Measurements from ENCODE around the gene RDX.

Gene RDX

GRCh38 chr11:110301032-110301431 is 4.6 kb upstream of the RDX start:
- no peaks in the 10 kb centered on the region for H3K36me3 ChIP-seq (ENCODE audit: insufficient read depth, low read length)
- H3K79me2 ChIP-seq (ENCODE audit: insufficient read depth, low read length), result no peaks in the 10 kb centered on the region
- H3K9me3 ChIP-seq (ENCODE audit: insufficient read depth, low read length, severe bottlenecking), result no peaks in the 10 kb centered on the region
- H3K9ac ChIP-seq (ENCODE audit: low read depth, low read length), result no peak overlapping the region
- H2AFZ ChIP-seq (ENCODE audit: low read depth, low read length), result no peak overlapping the region
- no peak overlapping the region for H3K4me2 ChIP-seq (ENCODE audit: insufficient read depth, low read length)
- peaks cover under 1% of the 10 kb centered on the region; the same call in 1 of the 2 replicates for H3K4me1 ChIP-seq (ENCODE audit: insufficient read depth, low read length)
- H3K27ac ChIP-seq (ENCODE audit: low read length), result no peak overlapping the region
- no peaks in the 10 kb centered on the region for H4K20me1 ChIP-seq (ENCODE audit: insufficient read depth, low read length)
- TF ChIP-seq EZH2 (IDR thresholded peaks at IDR 0.05; ENCODE audit: borderline replicate concordance, low read depth, low read length, severe bottlenecking) (no peak), CTCF (IDR thresholded peaks at IDR 0.05; ENCODE audit: borderline replicate concordance, extremely low read depth, low read length, poor library complexity, severe bottlenecking) (no peak)
- peaks cover 14% of the 10 kb centered on the region for H3K27me3 ChIP-seq (ENCODE audit: insufficient read depth, low read length, poor library complexity)
- ATAC-seq (ENCODE audit: insufficient read depth, low read depth) (no peak), DNase-seq (no peak)
- no peak overlapping the region for H3K4me3 ChIP-seq (ENCODE audit: low read depth in 1 of 2, low read length in 2 of 2)

GRCh38 chr11:110299006-110299785 is 2.8 kb upstream of the RDX start:
- no peak overlapping the region for H3K27ac ChIP-seq (ENCODE audit: low read length)
- TF ChIP-seq CTCF (IDR thresholded peaks at IDR 0.05; ENCODE audit: borderline replicate concordance, extremely low read depth, low read length, poor library complexity, severe bottlenecking) (no peak), EZH2 (IDR thresholded peaks at IDR 0.05; ENCODE audit: borderline replicate concordance, low read depth, low read length, severe bottlenecking) (no peak)

GRCh38 chr11:110298301-110298765 is 1.9 kb upstream of the RDX start:
- Histone ChIP-seq H4K20me1 (ENCODE audit: insufficient read depth, low read length) (no peaks in the 10 kb centered on the region), H3K9me3 (ENCODE audit: insufficient read depth, low read length, severe bottlenecking) (no peaks in the 10 kb centered on the region), H3K27ac (ENCODE audit: low read length) (no peak overlapping the region), H2AFZ (ENCODE audit: low read depth, low read length) (no peak overlapping the region), H3K27me3 (ENCODE audit: insufficient read depth, low read length, poor library complexity) (peaks cover 32% of the 10 kb centered on the region), H3K79me2 (ENCODE audit: insufficient read depth, low read length) (no peaks in the 10 kb centered on the region), H3K9ac (ENCODE audit: low read depth, low read length) (no peak overlapping the region), H3K36me3 (ENCODE audit: insufficient read depth, low read length) (no peaks in the 10 kb centered on the region), H3K4me3 (ENCODE audit: low read depth in 1 of 2, low read length in 2 of 2) (no peak overlapping the region), H3K4me2 (ENCODE audit: insufficient read depth, low read length) (no peak overlapping the region), H3K4me1 (ENCODE audit: insufficient read depth, low read length) (peaks cover 3% of the 10 kb centered on the region; the same call in 1 of the 2 replicates)
- TF ChIP-seq CTCF (IDR thresholded peaks at IDR 0.05; ENCODE audit: borderline replicate concordance, extremely low read depth, low read length, poor library complexity, severe bottlenecking) (no peak), EZH2 (IDR thresholded peaks at IDR 0.05; ENCODE audit: borderline replicate concordance, low read depth, low read length, severe bottlenecking) (no peak)
- DNase-seq (no peak), ATAC-seq (ENCODE audit: insufficient read depth, low read depth) (no peak)

More at GRCh38 chr11:110299006-110299785, 2.8 kb upstream of the RDX start:
- H3K4me2 ChIP-seq (ENCODE audit: insufficient read depth, low read length), result no peak overlapping the region
- no peak overlapping the region for H3K9ac ChIP-seq (ENCODE audit: low read depth, low read length)
- peaks cover 29% of the 10 kb centered on the region for H3K27me3 ChIP-seq (ENCODE audit: insufficient read depth, low read length, poor library complexity)
- H3K4me3 ChIP-seq (ENCODE audit: low read depth in 1 of 2, low read length in 2 of 2), result no peak overlapping the region
- DNase-seq, result no peak
- no peaks in the 10 kb centered on the region for H3K9me3 ChIP-seq (ENCODE audit: insufficient read depth, low read length, severe bottlenecking)
- ATAC-seq (ENCODE audit: insufficient read depth, low read depth), result no peak
- H3K36me3 ChIP-seq (ENCODE audit: insufficient read depth, low read length), result no peaks in the 10 kb centered on the region
- no peak overlapping the region for H2AFZ ChIP-seq (ENCODE audit: low read depth, low read length)
- no peaks in the 10 kb centered on the region for H3K79me2 ChIP-seq (ENCODE audit: insufficient read depth, low read length)
- peaks cover 3% of the 10 kb centered on the region; the same call in 1 of the 2 replicates for H3K4me1 ChIP-seq (ENCODE audit: insufficient read depth, low read length)
- no peaks in the 10 kb centered on the region for H4K20me1 ChIP-seq (ENCODE audit: insufficient read depth, low read length)

Data from DND-41 (cell line).